Spleen (tissue), 11 donors: ENCODE measurements around the gene MTA2. TPM values are rescaled to one million over a fixed set of nuclear protein-coding genes. Genes with fewer than 3 reads are reported as not detected.

Experiments
- DNase-seq: peaks from one replicate; pipeline ENCODE4 v3.0.0-alpha.2; 2020
- H3K27ac ChIP-seq, 8 donors: fragments of 200-600 bp; sonication (generic) in 7 of 8; 1 replicate in 4 of 8; 2 replicates in 4 of 8; pipeline versions ENCODE4 v1.5.0 to v1.8.0; 2016 to 2021; ENCODE audit warnings: inconsistent platforms in 4 of 8, mild to moderate bottlenecking in 4 of 8, moderate library complexity in 1 of 8
- H3K27me3 ChIP-seq, 7 donors: fragments of 200-600 bp; sonication (generic) in 6 of 7; replicated peaks in 1 of 7; 1 replicate in 4 of 7; 2 replicates in 3 of 7; pipeline versions ENCODE4 v1.5.0 to v1.8.0; 2016 to 2021; ENCODE audit warnings: inconsistent platforms in 3 of 7, mild to moderate bottlenecking in 1 of 7
- H3K36me3 ChIP-seq, 6 donors: fragments of 200-600 bp; sonication (generic) in 5 of 6; 1 replicate in 4 of 6; 2 replicates in 2 of 6; pipeline versions ENCODE4 v1.5.0 to v1.8.0; 2016 to 2021; ENCODE audit warnings: inconsistent platforms in 2 of 6
- H3K4me1 ChIP-seq, 6 donors: fragments of 200-600 bp; sonication (generic) in 5 of 6; 1 replicate in 3 of 6; 2 replicates in 3 of 6; pipeline versions ENCODE4 v1.5.0 to v1.8.0; 2016 to 2021; ENCODE audit warnings: inconsistent platforms in 3 of 6
- H3K4me3 ChIP-seq, 8 donors: fragments of 200-600 bp; sonication (generic) in 7 of 8; 1 replicate in 4 of 8; 2 replicates in 4 of 8; pipeline versions ENCODE4 v1.5.0 to v1.8.0; 2016 to 2021; ENCODE audit warnings: inconsistent platforms in 4 of 8, mild to moderate bottlenecking in 4 of 8, moderate library complexity in 2 of 8
- H3K9me3 ChIP-seq, 8 donors: fragments of 200-600 bp; sonication (generic) in 7 of 8; 1 replicate in 4 of 8; 2 replicates in 4 of 8; pipeline versions ENCODE4 v1.5.0 to v1.8.0; 2016 to 2021; ENCODE audit warnings: inconsistent platforms in 4 of 8
- POLR2A ChIP-seq, 3 donors: fragments of 450-650 bp; IDR thresholded peaks; one replicate each; pipeline ENCODE4 v1.5.1; 2017; ENCODE audit warnings: antibody characterized with exemption in 3 of 3, mild to moderate bottlenecking in 1 of 3
- POLR2AphosphoS5 ChIP-seq, 3 donors: sonication (generic); formaldehyde crosslinking; IDR thresholded peaks; one replicate each; pipeline ENCODE4 v1.5.1; 2017; ENCODE audit warnings: antibody characterized with exemption in 3 of 3
- WGBS, 5 donors: extraction: QIAGEN DNeasy Blood & Tissue Kit in 3 of 5; methylation state at CpG; one replicate each; pipeline versions ENCODE4 v1.1.5 to v1.1.7; 2013 to 2018; 5-methylcytosine and 5-hydroxymethylcytosine counted together
- intact Hi-C: fragments of 100-400 bp; cut with DNase I; formaldehyde crosslinking; loops from one replicate; pipeline ENCODE4 v1.15.0; 2023; ENCODE audit warnings: low total_unique reads
- polyA plus RNA-seq, 3 donors: library from polyadenylated mRNA; stranded (reverse); fragments of 200-250 nt; gene quantifications; one replicate each; pipeline ENCODE4 v1.2.1, GENCODE V29; 2013
- total RNA-seq, 7 donors: library from RNA; depleted of rRNA in 3 of 7; stranded (reverse); fragments of >200 nt in 3 of 7; fragmentation: NEBNext Ultra II Directional in 4 of 7; extraction: Animal tissue kit (Norgen Biotek cat#: 25700) in 4 of 7; gene quantifications; one replicate each; pipeline versions ENCODE4 v1.1.0 to v1.2.1, GENCODE V29; 2016 to 2021
- TF ChIP-seq, protein P1 (sequence below), 11 experiments: fragments of 200-600 bp in 7 of 11; fragments of 450-650 bp in 4 of 11; sonication (generic) in 4 of 11; IDR thresholded peaks in 8 of 11; conservative IDR thresholded peaks in 3 of 11; 1 replicate in 7 of 11; 2 replicates in 4 of 11; pipeline versions ENCODE4 v1.4.0 to v1.8.0; 2016 to 2021; ENCODE audit warnings: antibody characterized with exemption in 11 of 11, inconsistent platforms in 4 of 11, mild to moderate bottlenecking in 1 of 11
- donor health status: healthy with polysubstance abuse.
- donor health status: DM: no; HTN: no; CAD: no; lungs with moderate emphysema.
- donor health status: DM: no; HTN: no; CAD: no.
- donor health status: Bipolar disorder and iron deficiency.
- donor health status: healthy.
- donor health status: DM: no; HTN: no; CAD: no.
- donor health status: DM: yes; HTN: yes; CAD: no.

MTA2 gene
- total and polyA plus RNA-seq, 10 donors: 55.3 to 154 (median 111) TPM

DNA sequence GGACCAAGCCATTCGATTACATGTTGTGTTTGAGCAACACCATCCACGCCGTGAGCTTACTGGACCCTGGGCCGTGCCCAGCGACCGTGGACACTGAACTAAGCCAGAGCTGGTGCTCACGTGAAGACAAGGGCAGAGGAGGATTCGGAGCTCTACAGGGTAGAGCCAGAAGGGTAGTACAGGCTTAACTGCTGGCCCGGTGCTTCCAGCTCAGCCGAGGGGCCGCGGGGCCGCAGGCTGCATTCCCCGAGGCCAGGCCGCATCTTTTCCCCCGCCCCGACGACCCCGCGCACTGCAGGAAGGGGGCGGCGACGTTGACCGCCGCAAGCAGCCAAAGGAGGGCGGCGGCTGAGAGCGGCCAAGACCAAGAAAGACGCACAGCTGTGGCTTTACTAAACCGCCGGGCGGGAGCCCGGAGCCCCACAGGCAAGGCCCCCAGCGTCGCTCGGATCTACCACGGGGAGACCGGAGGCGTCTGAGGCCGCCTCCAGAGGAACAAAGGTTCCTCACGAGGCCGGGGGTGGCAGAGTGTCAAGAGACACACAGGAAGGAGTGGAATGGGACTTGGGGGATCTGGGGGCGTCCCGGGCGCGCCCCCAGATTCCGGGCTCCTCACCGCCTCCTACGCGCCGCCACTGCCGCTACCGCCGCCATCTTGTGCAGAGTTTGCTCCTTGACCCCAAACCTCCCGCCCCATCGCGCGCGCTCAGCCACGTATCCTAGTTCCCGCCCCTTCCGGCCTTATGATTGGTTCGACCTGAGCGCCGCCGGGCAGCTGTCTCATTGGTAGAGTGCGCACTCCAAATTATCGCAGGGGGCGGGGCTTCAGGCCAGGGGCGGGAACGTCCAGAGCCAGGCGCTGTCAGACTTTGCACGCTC lies 44.5 kb upstream of the MTA2 start, which contains the start of gene GANAB:
Gene GANAB, minus strand, starts transcription at position 668 of the 879 bp plus-strand sequence. Its CDS starts 14 bp downstream, at position 654.
- intact Hi-C loops: no loop called here
- WGBS, 5 donors: 0 to 1% (median 1%) methylated on average over 52 to 73 of the region's 73 CpGs

DNA sequence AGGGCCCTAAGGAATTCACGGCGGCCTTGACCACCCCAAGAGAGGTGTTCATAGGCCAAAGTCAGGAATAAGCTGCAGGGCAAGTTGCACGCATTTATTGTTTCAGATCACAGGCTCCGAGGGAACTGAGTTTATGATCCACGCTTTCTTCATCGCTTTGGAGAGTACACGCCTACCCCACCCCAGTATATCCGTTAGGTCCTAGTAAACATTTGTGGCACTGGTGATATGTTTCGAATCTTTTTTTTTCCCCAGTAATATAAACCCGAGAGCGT lies 43.9 kb upstream of the MTA2 start:
- peak overlapping the region; percentile 84 to 99 (median 96) for H3K4me3 ChIP-seq
- intact Hi-C loops: no loop called here
- 12 to 18% (median 16%) methylated on average over 11 of the region's 11 CpGs for WGBS, 5 donors
- no peaks in the 10 kb centered on the region for H3K27me3 ChIP-seq
- DNase-seq: no peak
- TF ChIP-seq, protein P1, sequence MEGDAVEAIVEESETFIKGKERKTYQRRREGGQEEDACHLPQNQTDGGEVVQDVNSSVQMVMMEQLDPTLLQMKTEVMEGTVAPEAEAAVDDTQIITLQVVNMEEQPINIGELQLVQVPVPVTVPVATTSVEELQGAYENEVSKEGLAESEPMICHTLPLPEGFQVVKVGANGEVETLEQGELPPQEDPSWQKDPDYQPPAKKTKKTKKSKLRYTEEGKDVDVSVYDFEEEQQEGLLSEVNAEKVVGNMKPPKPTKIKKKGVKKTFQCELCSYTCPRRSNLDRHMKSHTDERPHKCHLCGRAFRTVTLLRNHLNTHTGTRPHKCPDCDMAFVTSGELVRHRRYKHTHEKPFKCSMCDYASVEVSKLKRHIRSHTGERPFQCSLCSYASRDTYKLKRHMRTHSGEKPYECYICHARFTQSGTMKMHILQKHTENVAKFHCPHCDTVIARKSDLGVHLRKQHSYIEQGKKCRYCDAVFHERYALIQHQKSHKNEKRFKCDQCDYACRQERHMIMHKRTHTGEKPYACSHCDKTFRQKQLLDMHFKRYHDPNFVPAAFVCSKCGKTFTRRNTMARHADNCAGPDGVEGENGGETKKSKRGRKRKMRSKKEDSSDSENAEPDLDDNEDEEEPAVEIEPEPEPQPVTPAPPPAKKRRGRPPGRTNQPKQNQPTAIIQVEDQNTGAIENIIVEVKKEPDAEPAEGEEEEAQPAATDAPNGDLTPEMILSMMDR (IDR thresholded peaks at IDR 0.05 in 8 of 11, conservative IDR thresholded peaks at IDR 0.05 in 3 of 11): no peak
- TF ChIP-seq POLR2AphosphoS5 (IDR thresholded peaks at IDR 0.05) (no peak), POLR2A (IDR thresholded peaks at IDR 0.05) (no peak)
- H3K36me3 ChIP-seq: peaks cover 0 to 64% (median 43%) of the 10 kb centered on the region in 6 donors
- peaks cover 20 to 84% (median 37%) of the 10 kb centered on the region in 6 donors for H3K4me1 ChIP-seq
- no peaks in the 10 kb centered on the region for H3K9me3 ChIP-seq
- H3K27ac ChIP-seq: peak overlapping the region; percentile 89 to 98 (median 94)

More for the DNA sequence above, 44.5 kb upstream of the MTA2 start, which contains the start of gene GANAB:
- Histone ChIP-seq H3K27me3 (no peaks in the 10 kb centered on the region), H3K4me3 (peak within 1 kb of the TSS; percentile 84 to 99 (median 96)), H3K36me3 (peaks cover 0 to 64% (median 43%) of the 10 kb centered on the region in 6 donors), H3K9me3 (no peaks in the 10 kb centered on the region), H3K4me1 (peaks cover 20 to 84% (median 41%) of the 10 kb centered on the region in 6 donors), H3K27ac (peak within 1 kb of the TSS; percentile 89 to 98 (median 94))
- TF ChIP-seq POLR2A (IDR thresholded peaks at IDR 0.05): peak in 2 of 3 donors; percentile 43 to 70
- TF ChIP-seq POLR2AphosphoS5 (IDR thresholded peaks at IDR 0.05): peak; percentile 94 to 97 (median 97)
- TF ChIP-seq, protein P1 (IDR thresholded peaks at IDR 0.05 in 8 of 11, conservative IDR thresholded peaks at IDR 0.05 in 3 of 11): peak in 2 of 11 experiments; percentile 9 to 27
- peak; percentile 99 for DNase-seq

DNA sequence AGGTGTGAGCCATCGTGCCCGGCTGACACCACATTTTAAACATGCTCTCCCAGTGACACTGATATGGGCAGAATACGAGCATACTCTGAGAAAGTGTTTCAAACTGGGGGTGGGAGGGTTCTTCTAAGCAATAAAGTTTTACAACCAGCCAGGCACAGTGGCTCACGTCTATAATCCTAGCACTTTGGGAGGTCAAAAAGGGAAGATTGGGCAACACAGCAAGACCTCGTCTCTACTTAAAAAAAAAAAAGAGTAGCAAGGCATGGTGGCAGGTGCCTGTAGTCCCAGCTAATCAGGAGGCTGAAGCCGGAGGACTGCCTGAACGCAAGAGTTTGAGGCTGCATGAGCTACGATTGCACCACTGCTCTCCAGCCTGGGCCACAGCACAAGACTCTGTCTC lies 42.6 kb upstream of the MTA2 start:
- DNase-seq: no peak
- no peaks in the 10 kb centered on the region for H3K27me3 ChIP-seq
- H3K4me1 ChIP-seq: peaks cover 20 to 87% (median 35%) of the 10 kb centered on the region in 6 donors
- H3K36me3 ChIP-seq: peaks cover 0 to 58% (median 40%) of the 10 kb centered on the region in 6 donors
- no peak overlapping the region for H3K27ac ChIP-seq
- H3K4me3 ChIP-seq: no peak overlapping the region
- TF ChIP-seq, protein P1 (IDR thresholded peaks at IDR 0.05 in 8 of 11, conservative IDR thresholded peaks at IDR 0.05 in 3 of 11): no peak
- TF ChIP-seq POLR2A (IDR thresholded peaks at IDR 0.05): no peak
- no peak for TF ChIP-seq POLR2AphosphoS5 (IDR thresholded peaks at IDR 0.05)
- H3K9me3 ChIP-seq: no peaks in the 10 kb centered on the region
- WGBS, 5 donors: 76 to 93% (median 80%) methylated on average over 8 of the region's 8 CpGs
- intact Hi-C loops: no loop called here

DNA sequence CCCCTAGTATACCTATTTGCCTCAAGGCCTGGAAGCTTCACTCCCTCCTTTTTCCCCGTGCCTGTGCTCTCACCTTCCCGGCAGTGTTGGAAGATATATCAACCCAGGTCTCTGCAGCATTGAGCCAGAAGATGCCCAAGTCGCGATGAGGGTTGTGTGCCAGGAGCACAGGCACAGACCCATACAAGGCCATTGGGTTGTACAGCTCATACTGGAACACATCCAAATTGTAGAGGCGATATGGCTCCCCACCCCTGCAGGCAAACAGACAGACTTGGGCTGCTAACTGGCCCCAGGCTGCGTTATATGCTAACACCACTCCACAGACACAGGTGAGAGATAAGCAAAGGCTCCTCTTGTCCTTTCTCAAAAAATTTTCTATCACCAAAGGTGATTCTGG lies 30.8 kb upstream of the MTA2 start:
- Histone ChIP-seq H3K27ac (no peak overlapping the region), H3K4me1 (peaks cover 0 to 28% (median 3%) of the 10 kb centered on the region in 6 donors), H3K36me3 (peaks cover 9 to 100% (median 94%) of the 10 kb centered on the region in 6 donors), H3K9me3 (no peaks in the 10 kb centered on the region), H3K27me3 (no peaks in the 10 kb centered on the region), H3K4me3 (no peak overlapping the region)
- intact Hi-C loops: no loop called here
- no peak for DNase-seq
- TF ChIP-seq POLR2A (IDR thresholded peaks at IDR 0.05): no peak
- no peak for TF ChIP-seq POLR2AphosphoS5 (IDR thresholded peaks at IDR 0.05)
- 91 to 97% (median 96%) methylated on average over 6 of the region's 6 CpGs for WGBS, 5 donors
